ENCODE results near the gene SMIM5.

DNA sequence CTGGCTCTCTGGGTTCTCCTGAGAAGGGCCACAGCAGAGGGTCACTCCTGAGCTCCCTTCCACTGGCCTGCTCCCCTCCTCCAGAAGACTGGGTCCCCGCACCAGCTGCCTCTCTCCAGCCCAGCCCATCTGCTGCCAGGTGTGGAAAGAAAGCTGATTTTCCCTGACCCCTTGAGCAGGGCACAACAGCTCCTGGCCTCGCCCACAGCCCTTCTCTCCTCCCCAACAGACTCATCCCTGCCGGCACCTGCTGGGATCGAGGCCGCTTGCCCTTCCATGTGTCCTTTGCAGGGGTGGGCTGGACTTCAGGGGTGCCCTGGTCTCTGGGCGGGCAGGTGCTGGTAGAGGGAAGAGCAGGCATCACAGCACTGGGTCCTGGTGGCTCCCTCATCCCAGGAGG is 4.8 kb upstream of the SMIM5 start:
- TF ChIP-seq, protein P1, sequence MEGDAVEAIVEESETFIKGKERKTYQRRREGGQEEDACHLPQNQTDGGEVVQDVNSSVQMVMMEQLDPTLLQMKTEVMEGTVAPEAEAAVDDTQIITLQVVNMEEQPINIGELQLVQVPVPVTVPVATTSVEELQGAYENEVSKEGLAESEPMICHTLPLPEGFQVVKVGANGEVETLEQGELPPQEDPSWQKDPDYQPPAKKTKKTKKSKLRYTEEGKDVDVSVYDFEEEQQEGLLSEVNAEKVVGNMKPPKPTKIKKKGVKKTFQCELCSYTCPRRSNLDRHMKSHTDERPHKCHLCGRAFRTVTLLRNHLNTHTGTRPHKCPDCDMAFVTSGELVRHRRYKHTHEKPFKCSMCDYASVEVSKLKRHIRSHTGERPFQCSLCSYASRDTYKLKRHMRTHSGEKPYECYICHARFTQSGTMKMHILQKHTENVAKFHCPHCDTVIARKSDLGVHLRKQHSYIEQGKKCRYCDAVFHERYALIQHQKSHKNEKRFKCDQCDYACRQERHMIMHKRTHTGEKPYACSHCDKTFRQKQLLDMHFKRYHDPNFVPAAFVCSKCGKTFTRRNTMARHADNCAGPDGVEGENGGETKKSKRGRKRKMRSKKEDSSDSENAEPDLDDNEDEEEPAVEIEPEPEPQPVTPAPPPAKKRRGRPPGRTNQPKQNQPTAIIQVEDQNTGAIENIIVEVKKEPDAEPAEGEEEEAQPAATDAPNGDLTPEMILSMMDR (IDR thresholded peaks at IDR 0.05) = no peak
- TF ChIP-seq POLR2A (IDR thresholded peaks at IDR 0.05) = no peak
